GM23338 (cell line): Measurements from ENCODE around the gene RIT1. TPM values are rescaled to one million over a fixed set of nuclear protein-coding genes. Genes with fewer than 3 reads are reported as not detected.

Experiments used
- ATAC-seq: fragments of 200-7000 bp; cut with Tn5 transposase; 3 replicates; pipeline ENCODE4 v1.9.1; 2020
- DNase-seq: peaks from one replicate; pipeline ENCODE4 v3.0.0-alpha.2; 2015; ENCODE audit warnings: low spot score
- H2AFZ ChIP-seq: fragments of 200-600 bp; sonication (generic); 2 replicates; pipeline ENCODE4 v1.8.0; 2016; ENCODE audit warnings: antibody characterized with exemption, mild to moderate bottlenecking, moderate library complexity
- H3F3A ChIP-seq: fragments of 200-600 bp; sonication (generic); replicated peaks from 2 replicates; pipeline ENCODE4 v1.8.0; 2017; ENCODE audit warnings: antibody characterized with exemption, mixed run types, low read depth
- H3K27ac ChIP-seq: fragments of 200-600 bp; sonication (generic); 2 replicates; pipeline ENCODE4 v1.6.1; 2016; ENCODE audit warnings: low read depth
- H3K27me3 ChIP-seq: fragments of 200-600 bp; sonication (generic); 2 replicates; pipeline ENCODE4 v1.8.0; 2016; ENCODE audit warnings: mild to moderate bottlenecking, mixed run types, moderate library complexity; ENCODE audit not compliant: insufficient read depth
- H3K36me3 ChIP-seq: fragments of 200-600 bp; sonication (generic); 2 replicates; pipeline ENCODE4 v1.8.0; 2016; ENCODE audit warnings: mild to moderate bottlenecking; ENCODE audit not compliant: insufficient read depth
- H3K4me1 ChIP-seq: fragments of 200-600 bp; sonication (generic); 2 replicates; pipeline ENCODE4 v1.8.0; 2016; ENCODE audit warnings: mild to moderate bottlenecking, moderate library complexity; ENCODE audit not compliant: insufficient read depth
- H3K4me2 ChIP-seq: fragments of 200-600 bp; sonication (generic); 2 replicates; pipeline ENCODE4 v1.7.1; 2017; ENCODE audit warnings: mixed run types
- H3K4me3 ChIP-seq: fragments of 200-600 bp; sonication (generic); 2 replicates; pipeline ENCODE4 v1.6.1; 2016; ENCODE audit warnings: mixed run types
- H3K79me2 ChIP-seq: fragments of 200-600 bp; sonication (generic); replicated peaks from 2 replicates; pipeline ENCODE4 v1.8.0; 2017; ENCODE audit warnings: mild to moderate bottlenecking; ENCODE audit not compliant: insufficient read depth
- H3K9me2 ChIP-seq: fragments of 200-600 bp; sonication (generic); 2 replicates; pipeline ENCODE4 v1.8.0; 2017; ENCODE audit not compliant: insufficient read depth
- H4K20me1 ChIP-seq: fragments of 200-600 bp; sonication (generic); replicated peaks from 2 replicates; pipeline ENCODE4 v1.8.0; 2017; ENCODE audit warnings: mild to moderate bottlenecking; ENCODE audit not compliant: insufficient read depth
- H3K27ac Mint-ChIP-seq: 2 replicates; pipeline ENCODE4 v1.8.0; 2020; ENCODE audit warnings: inconsistent platforms, mild to moderate bottlenecking, moderate library complexity, mixed read lengths
- H3K27me3 Mint-ChIP-seq: 3 replicates; pipeline ENCODE4 v1.8.0; 2022; ENCODE audit warnings: low read depth, mild to moderate bottlenecking, moderate library complexity, mixed read lengths, inconsistent platforms; ENCODE audit not compliant: insufficient read depth, poor library complexity
- H3K36me3 Mint-ChIP-seq: 3 replicates; pipeline ENCODE4 v1.8.0; 2021; ENCODE audit warnings: low read depth, mild to moderate bottlenecking, inconsistent platforms, moderate library complexity, mixed read lengths
- H3K4me1 Mint-ChIP-seq: 3 replicates; pipeline ENCODE4 v1.8.0; 2020; ENCODE audit warnings: mild to moderate bottlenecking, inconsistent platforms, mixed read lengths
- H3K4me3 Mint-ChIP-seq: 3 replicates; pipeline ENCODE4 v1.8.0; 2021; ENCODE audit warnings: moderate library complexity, mild to moderate bottlenecking, inconsistent platforms, mixed read lengths
- H3K9me3 Mint-ChIP-seq: 3 replicates; pipeline ENCODE4 v1.8.0; 2020; ENCODE audit warnings: moderate library complexity, mild to moderate bottlenecking, inconsistent platforms, mixed read lengths
- CREB1 ChIP-seq: fragments of 250-450 bp; sonication (Bioruptor Pico); IDR thresholded peaks from 2 replicates; pipeline ENCODE4 v1.5.0; 2020; ENCODE audit warnings: low read depth, mild to moderate bottlenecking, moderate library complexity
- POLR2AphosphoS5 ChIP-seq: IDR thresholded peaks from 2 replicates; pipeline ENCODE4 v1.6.1; 2016; ENCODE audit warnings: antibody characterized with exemption, low read depth
- STAT1 ChIP-seq: IDR thresholded peaks from one replicate; pipeline ENCODE4 v1.6.1; 2016; ENCODE audit warnings: antibody characterized with exemption; ENCODE audit not compliant: unreplicated experiment
- ZNF331 ChIP-seq: fragments of 250-450 bp; sonication (Bioruptor Pico); IDR thresholded peaks from 2 replicates; pipeline ENCODE4 v1.5.0; 2020; ENCODE audit warnings: low read depth, mild to moderate bottlenecking, moderate library complexity
- polyA plus RNA-seq: library from polyadenylated mRNA; unstranded; fragments of >200 nt; fragmentation: Nextera tagmentation; extraction: Ambion mirVana; gene quantifications from 2 replicates; pipeline ENCODE4 v1.2.1, GENCODE V29; 2016
- total RNA-seq: library from RNA; depleted of rRNA; stranded (reverse); fragments of >200 nt; shearing (Covaris generic); gene quantifications from 2 replicates; pipeline ENCODE4 v1.2.3, GENCODE V29; 2014
- TF ChIP-seq, protein P1 (sequence below): fragments of 250-450 bp; sonication (Bioruptor Pico); IDR thresholded peaks from 2 replicates; pipeline ENCODE4 v1.5.0; 2020; ENCODE audit warnings: mild to moderate bottlenecking, moderate library complexity
- TF ChIP-seq, protein P2 (sequence below): IDR thresholded peaks from 2 replicates; pipeline ENCODE4 v1.6.1; 2016; ENCODE audit warnings: antibody characterized with exemption
- TF ChIP-seq, protein P3 (sequence below), 2 experiments: fragments of 200-600 bp in 1 of 2; sonication (generic) in 1 of 2; conservative IDR thresholded peaks; 2 replicates each; pipeline versions ENCODE4 v1.5.1 to v1.6.1; 2016 to 2017; ENCODE audit warnings: antibody characterized with exemption in 2 of 2, low read depth in 2 of 2, mild to moderate bottlenecking in 2 of 2, moderate library complexity in 1 of 2

RIT1 gene
- total and polyA plus RNA-seq, 2 experiments from 2014 or later, result 21.5 to 24.4 TPM

DNA sequence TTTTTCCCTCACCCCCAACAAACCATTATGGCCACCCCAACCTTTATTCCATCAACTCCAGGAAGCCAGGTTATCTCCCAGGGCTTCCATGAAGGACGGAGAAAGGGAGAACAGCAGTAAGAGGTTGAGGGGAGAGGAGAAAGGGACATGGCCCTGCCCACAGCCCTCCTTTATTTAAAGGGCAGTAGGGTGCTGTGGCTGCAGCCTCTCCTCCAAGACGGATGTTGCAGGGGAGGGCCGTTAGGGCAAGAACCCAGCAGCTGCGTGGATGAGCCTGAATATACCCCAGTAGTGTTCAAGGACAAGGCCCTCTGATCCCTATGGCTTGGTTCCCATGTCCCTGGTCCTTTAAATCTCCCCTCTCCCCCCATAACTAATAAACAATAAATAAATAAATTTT is 36.1 kb upstream of the RIT1 start (continued):
- TF ChIP-seq, protein P1, sequence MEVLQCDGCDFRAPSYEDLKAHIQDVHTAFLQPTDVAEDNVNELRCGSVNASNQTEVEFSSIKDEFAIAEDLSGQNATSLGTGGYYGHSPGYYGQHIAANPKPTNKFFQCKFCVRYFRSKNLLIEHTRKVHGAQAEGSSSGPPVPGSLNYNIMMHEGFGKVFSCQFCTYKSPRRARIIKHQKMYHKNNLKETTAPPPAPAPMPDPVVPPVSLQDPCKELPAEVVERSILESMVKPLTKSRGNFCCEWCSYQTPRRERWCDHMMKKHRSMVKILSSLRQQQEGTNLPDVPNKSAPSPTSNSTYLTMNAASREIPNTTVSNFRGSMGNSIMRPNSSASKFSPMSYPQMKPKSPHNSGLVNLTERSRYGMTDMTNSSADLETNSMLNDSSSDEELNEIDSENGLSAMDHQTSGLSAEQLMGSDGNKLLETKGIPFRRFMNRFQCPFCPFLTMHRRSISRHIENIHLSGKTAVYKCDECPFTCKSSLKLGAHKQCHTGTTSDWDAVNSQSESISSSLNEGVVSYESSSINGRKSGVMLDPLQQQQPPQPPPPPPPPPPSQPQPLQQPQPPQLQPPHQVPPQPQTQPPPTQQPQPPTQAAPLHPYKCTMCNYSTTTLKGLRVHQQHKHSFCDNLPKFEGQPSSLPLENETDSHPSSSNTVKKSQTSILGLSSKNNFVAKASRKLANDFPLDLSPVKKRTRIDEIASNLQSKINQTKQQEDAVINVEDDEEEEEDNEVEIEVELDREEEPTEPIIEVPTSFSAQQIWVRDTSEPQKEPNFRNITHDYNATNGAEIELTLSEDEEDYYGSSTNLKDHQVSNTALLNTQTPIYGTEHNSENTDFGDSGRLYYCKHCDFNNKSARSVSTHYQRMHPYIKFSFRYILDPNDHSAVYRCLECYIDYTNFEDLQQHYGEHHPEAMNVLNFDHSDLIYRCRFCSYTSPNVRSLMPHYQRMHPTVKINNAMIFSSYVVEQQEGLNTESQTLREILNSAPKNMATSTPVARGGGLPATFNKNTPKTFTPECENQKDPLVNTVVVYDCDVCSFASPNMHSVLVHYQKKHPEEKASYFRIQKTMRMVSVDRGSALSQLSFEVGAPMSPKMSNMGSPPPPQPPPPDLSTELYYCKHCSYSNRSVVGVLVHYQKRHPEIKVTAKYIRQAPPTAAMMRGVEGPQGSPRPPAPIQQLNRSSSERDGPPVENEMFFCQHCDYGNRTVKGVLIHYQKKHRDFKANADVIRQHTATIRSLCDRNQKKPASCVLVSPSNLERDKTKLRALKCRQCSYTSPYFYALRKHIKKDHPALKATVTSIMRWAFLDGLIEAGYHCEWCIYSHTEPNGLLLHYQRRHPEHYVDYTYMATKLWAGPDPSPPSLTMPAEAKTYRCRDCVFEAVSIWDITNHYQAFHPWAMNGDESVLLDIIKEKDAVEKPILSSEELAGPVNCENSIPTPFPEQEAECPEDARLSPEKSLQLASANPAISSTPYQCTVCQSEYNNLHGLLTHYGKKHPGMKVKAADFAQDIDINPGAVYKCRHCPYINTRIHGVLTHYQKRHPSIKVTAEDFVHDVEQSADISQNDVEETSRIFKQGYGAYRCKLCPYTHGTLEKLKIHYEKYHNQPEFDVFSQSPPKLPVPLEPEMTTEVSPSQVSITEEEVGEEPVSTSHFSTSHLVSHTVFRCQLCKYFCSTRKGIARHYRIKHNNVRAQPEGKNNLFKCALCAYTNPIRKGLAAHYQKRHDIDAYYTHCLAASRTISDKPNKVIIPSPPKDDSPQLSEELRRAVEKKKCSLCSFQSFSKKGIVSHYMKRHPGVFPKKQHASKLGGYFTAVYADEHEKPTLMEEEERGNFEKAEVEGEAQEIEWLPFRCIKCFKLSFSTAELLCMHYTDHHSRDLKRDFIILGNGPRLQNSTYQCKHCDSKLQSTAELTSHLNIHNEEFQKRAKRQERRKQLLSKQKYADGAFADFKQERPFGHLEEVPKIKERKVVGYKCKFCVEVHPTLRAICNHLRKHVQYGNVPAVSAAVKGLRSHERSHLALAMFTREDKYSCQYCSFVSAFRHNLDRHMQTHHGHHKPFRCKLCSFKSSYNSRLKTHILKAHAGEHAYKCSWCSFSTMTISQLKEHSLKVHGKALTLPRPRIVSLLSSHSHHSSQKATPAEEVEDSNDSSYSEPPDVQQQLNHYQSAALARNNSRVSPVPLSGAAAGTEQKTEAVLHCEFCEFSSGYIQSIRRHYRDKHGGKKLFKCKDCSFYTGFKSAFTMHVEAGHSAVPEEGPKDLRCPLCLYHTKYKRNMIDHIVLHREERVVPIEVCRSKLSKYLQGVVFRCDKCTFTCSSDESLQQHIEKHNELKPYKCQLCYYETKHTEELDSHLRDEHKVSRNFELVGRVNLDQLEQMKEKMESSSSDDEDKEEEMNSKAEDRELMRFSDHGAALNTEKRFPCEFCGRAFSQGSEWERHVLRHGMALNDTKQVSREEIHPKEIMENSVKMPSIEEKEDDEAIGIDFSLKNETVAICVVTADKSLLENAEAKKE (CRISPR knock-in tag), result no peak
- TF ChIP-seq STAT1, result no peak
- TF ChIP-seq POLR2AphosphoS5, result no peak
- TF ChIP-seq ZNF331 (CRISPR knock-in tag), result no peak

DNA sequence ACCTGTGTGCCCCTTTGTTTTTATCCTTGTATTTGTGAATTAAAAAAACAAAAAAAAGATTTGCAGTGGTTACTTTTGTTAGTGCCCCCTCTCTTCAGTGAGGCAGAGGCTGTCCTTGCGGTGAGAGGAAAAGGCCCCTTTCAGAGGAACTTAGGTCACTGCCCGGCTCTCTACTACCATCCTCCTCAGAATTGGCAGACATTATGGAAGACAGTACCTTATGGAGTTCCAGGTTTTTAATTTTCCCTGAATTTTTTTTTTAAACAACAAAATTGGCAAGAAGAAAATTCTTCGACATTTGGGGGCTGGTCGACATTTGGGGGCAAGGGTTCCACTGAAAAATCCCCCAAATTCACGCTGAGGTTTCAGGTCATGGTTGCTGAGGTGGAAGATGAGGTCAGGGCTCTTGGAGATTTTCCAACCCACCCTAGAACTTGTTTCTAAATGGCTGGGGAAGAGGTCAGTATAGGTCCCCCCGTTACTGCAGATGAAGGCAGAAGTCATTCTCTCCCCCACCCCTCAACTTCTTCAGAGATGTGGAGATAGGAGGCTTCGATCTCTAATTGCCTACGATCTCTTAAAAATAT is 35.6 kb upstream of the RIT1 start:
- H3K4me1 ChIP-seq, result peaks cover 14% of the 10 kb centered on the region
- no peak overlapping the region for H2AFZ ChIP-seq
- ATAC-seq (no peak), DNase-seq (no peak)
- no peaks in the 10 kb centered on the region for H3K27me3 ChIP-seq
- 0 out of 2 replicates have a peak, but pooled peaks cover 6% of the 10 kb centered on the region for H3F3A ChIP-seq
- peaks cover 48% of the 10 kb centered on the region for H3K36me3 Mint-ChIP-seq
- peak overlapping the region; percentile 11; the same call in 1 of the 3 replicates for H3K4me3 Mint-ChIP-seq
- peak overlapping the region; percentile 80 for H3K27ac ChIP-seq
- peak overlapping the region; percentile 53; the same call in 1 of the 2 replicates for H3K27ac Mint-ChIP-seq
- peaks cover 29% of the 10 kb centered on the region for H3K36me3 ChIP-seq
- peaks cover 35% of the 10 kb centered on the region for H3K4me1 Mint-ChIP-seq
- no peaks in the 10 kb centered on the region for H3K79me2 ChIP-seq
- 0 out of 2 replicates have a peak overlapping the region, but pooled peaks have one; percentile 18 for H3K4me3 ChIP-seq
- no peaks in the 10 kb centered on the region for H3K9me3 Mint-ChIP-seq
- H3K27me3 Mint-ChIP-seq, result peaks cover 19% of the 10 kb centered on the region
- 0 out of 2 replicates have a peak overlapping the region, but pooled peaks have one; percentile 48 for H3K4me2 ChIP-seq
- peaks cover 11% of the 10 kb centered on the region; the same call in 1 of the 2 replicates for H4K20me1 ChIP-seq
- H3K9me2 ChIP-seq, result no peaks in the 10 kb centered on the region
- TF ChIP-seq STAT1, result no peak
- TF ChIP-seq, protein P2, sequence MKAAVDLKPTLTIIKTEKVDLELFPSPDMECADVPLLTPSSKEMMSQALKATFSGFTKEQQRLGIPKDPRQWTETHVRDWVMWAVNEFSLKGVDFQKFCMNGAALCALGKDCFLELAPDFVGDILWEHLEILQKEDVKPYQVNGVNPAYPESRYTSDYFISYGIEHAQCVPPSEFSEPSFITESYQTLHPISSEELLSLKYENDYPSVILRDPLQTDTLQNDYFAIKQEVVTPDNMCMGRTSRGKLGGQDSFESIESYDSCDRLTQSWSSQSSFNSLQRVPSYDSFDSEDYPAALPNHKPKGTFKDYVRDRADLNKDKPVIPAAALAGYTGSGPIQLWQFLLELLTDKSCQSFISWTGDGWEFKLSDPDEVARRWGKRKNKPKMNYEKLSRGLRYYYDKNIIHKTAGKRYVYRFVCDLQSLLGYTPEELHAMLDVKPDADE, result no peak
- TF ChIP-seq, protein P3, sequence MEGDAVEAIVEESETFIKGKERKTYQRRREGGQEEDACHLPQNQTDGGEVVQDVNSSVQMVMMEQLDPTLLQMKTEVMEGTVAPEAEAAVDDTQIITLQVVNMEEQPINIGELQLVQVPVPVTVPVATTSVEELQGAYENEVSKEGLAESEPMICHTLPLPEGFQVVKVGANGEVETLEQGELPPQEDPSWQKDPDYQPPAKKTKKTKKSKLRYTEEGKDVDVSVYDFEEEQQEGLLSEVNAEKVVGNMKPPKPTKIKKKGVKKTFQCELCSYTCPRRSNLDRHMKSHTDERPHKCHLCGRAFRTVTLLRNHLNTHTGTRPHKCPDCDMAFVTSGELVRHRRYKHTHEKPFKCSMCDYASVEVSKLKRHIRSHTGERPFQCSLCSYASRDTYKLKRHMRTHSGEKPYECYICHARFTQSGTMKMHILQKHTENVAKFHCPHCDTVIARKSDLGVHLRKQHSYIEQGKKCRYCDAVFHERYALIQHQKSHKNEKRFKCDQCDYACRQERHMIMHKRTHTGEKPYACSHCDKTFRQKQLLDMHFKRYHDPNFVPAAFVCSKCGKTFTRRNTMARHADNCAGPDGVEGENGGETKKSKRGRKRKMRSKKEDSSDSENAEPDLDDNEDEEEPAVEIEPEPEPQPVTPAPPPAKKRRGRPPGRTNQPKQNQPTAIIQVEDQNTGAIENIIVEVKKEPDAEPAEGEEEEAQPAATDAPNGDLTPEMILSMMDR (conservative IDR thresholded peaks at IDR 0.05; ENCODE audit: low read depth in 2 of 2), result no peak
- no peak for TF ChIP-seq CREB1
- TF ChIP-seq ZNF331 (CRISPR knock-in tag), result no peak
